ENCODE results near the gene SLC25A38.

DNA sequence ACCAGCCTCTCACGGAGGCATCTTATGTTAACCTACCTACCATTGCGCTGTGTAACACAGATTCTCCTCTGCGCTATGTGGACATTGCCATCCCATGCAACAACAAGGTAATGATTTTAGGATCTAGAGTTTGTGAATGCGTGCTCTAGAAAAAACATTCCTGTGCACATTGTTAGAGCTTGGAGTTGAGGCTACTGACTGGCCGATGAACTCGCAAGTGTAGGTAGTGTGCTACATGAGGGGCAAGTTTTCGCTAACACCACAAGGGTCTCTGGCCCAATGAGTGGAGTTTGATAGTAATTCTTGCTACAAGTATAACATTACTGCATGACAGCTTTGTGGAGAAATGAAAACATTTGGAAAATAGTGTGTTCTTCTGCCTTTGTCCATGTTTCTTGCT lies 27.7 kb downstream of the SLC25A38 start:
- TF ChIP-seq, protein P1, sequence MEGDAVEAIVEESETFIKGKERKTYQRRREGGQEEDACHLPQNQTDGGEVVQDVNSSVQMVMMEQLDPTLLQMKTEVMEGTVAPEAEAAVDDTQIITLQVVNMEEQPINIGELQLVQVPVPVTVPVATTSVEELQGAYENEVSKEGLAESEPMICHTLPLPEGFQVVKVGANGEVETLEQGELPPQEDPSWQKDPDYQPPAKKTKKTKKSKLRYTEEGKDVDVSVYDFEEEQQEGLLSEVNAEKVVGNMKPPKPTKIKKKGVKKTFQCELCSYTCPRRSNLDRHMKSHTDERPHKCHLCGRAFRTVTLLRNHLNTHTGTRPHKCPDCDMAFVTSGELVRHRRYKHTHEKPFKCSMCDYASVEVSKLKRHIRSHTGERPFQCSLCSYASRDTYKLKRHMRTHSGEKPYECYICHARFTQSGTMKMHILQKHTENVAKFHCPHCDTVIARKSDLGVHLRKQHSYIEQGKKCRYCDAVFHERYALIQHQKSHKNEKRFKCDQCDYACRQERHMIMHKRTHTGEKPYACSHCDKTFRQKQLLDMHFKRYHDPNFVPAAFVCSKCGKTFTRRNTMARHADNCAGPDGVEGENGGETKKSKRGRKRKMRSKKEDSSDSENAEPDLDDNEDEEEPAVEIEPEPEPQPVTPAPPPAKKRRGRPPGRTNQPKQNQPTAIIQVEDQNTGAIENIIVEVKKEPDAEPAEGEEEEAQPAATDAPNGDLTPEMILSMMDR (IDR thresholded peaks at IDR 0.05): no peak
- TF ChIP-seq POLR2A (IDR thresholded peaks at IDR 0.05): no peak

All from esophagus squamous epithelium (tissue), 4 donors.